Panc1 (cell line): ENCODE measurements around the gene SHROOM3. TPM values are rescaled to one million over a fixed set of nuclear protein-coding genes. Genes with fewer than 3 reads are reported as not detected.

Experiments
- ATAC-seq: fragments of 200-7000 bp; cut with Tn5 transposase; 2 replicates; pipeline ENCODE4 v1.9.1; 2020; ENCODE audit warnings: mild to moderate bottlenecking, moderate library complexity
- BruUV-seq: library from RNA; stranded (reverse); fragments of 400-500 nt; replicated peaks from 2 replicates; lab custom pipeline; 2021; lab: Mats Ljungman, UMichigan
- CTCF ChIA-PET: fragments of 300-600 bp; sonication (Branson Sonifier 250); formaldehyde crosslinking; loops from one replicate; lab custom pipeline; 2022; ENCODE audit warnings: antibody characterized with exemption; lab: Charles Lee
- POLR2A ChIA-PET: fragments of 300-600 bp; sonication (Branson Sonifier 250); formaldehyde crosslinking; loops from one replicate; lab custom pipeline; 2022; ENCODE audit warnings: antibody characterized with exemption; lab: Charles Lee
- DNase-seq: peaks from one replicate; pipeline ENCODE4 v3.0.0-alpha.2; 2010; ENCODE audit warnings: low read depth, low spot score
- H3K27ac ChIP-seq: 2 replicates; pipeline ENCODE4 v1.5.1; 2011; ENCODE audit warnings: mild to moderate bottlenecking, low read length, inconsistent platforms
- H3K27me3 ChIP-seq: fragments of 200-500 bp; sonication (Bioruptor generic); 2 replicates; pipeline ENCODE4 v1.6.0; 2014; ENCODE audit warnings: low read length, inconsistent platforms; ENCODE audit not compliant: control insufficient read depth, insufficient read depth
- H3K36me3 ChIP-seq: fragments of 200-500 bp; sonication (Bioruptor generic); 2 replicates; pipeline ENCODE4 v1.5.1; 2014; ENCODE audit warnings: inconsistent platforms, mild to moderate bottlenecking, low read length, moderate library complexity; ENCODE audit not compliant: control insufficient read depth, insufficient read depth
- H3K4me1 ChIP-seq: 2 replicates; pipeline ENCODE4 v1.5.1; 2011; ENCODE audit warnings: inconsistent platforms, mild to moderate bottlenecking, low read length, moderate library complexity; ENCODE audit not compliant: control insufficient read depth, insufficient read depth
- H3K4me3 ChIP-seq, 2 experiments: 2 replicates each; pipeline ENCODE4 v1.5.1; 2011 to 2012; ENCODE audit warnings: low read depth in 2 of 2, low read length in 2 of 2, mild to moderate bottlenecking in 2 of 2, inconsistent platforms in 1 of 2, moderate library complexity in 1 of 2
- H3K9me3 ChIP-seq: fragments of 200-500 bp; sonication (Bioruptor generic); 2 replicates; pipeline ENCODE4 v1.5.1; 2014; ENCODE audit warnings: low read depth, mild to moderate bottlenecking, inconsistent platforms, low read length, moderate library complexity; ENCODE audit not compliant: control insufficient read depth, insufficient read depth
- POLR2AphosphoS5 ChIP-seq: IDR thresholded peaks from 2 replicates; pipeline ENCODE4 v1.6.1; 2012; ENCODE audit warnings: mild to moderate bottlenecking, low read depth, low read length, moderate library complexity
- SIN3A ChIP-seq: IDR thresholded peaks from 2 replicates; pipeline ENCODE4 v1.6.1; 2012; ENCODE audit warnings: low read depth, mild to moderate bottlenecking, low read length, moderate library complexity, borderline replicate concordance; ENCODE audit not compliant: insufficient read depth
- TCF7L2 ChIP-seq: IDR thresholded peaks from 2 replicates; pipeline ENCODE4 v1.6.1; 2011; ENCODE audit warnings: mild to moderate bottlenecking, low read depth, low read length, inconsistent platforms
- in situ Hi-C: cut with HindIII; loops from 2 replicates; pipeline ENCODE4 v1.10.0; 2016; ENCODE audit warnings: low sequenced_read_pairs, low pct_unique_long_range_greater_than_20kb
- intact Hi-C: fragments of 100-400 bp; cut with micrococcal nuclease; formaldehyde crosslinking; loops from one replicate; pipeline ENCODE4 v1.10.0; 2022; ENCODE audit not compliant: unreplicated experiment
- total RNA-seq: library from RNA; stranded (reverse); gene quantifications from one replicate; pipeline ENCODE4 v1.2.1, GENCODE V29; 2021; ENCODE audit not compliant: unreplicated experiment
- TF ChIP-seq, protein P1 (sequence below): fragments of 450-650 bp; IDR thresholded peaks from 2 replicates; pipeline ENCODE4 v1.5.1; 2017; ENCODE audit warnings: mild to moderate bottlenecking
- TF ChIP-seq, protein P2 (sequence below), 2 experiments: IDR thresholded peaks; 2 replicates each; pipeline ENCODE4 v1.6.1; 2011 to 2012; ENCODE audit warnings: low read depth in 2 of 2, control low read depth in 1 of 2, low read length in 1 of 2, mild to moderate bottlenecking in 1 of 2, moderate library complexity in 1 of 2; ENCODE audit not compliant: insufficient read depth in 1 of 2

The SHROOM3 gene
- total RNA-seq, 1 experiment from 2014 or later: 7.2 TPM

GRCh38 chr4:76644831-76645485 is 209.9 kb downstream of the SHROOM3 start:
- Histone ChIP-seq H3K36me3 (no peaks in the 10 kb centered on the region), H3K4me3 (no peak overlapping the region), H3K27me3 (no peaks in the 10 kb centered on the region), H3K4me1 (no peaks in the 10 kb centered on the region), H3K9me3 (no peaks in the 10 kb centered on the region), H3K27ac (no peak overlapping the region)
- intact Hi-C loops (no loop called here), in situ Hi-C loops (no loop called here)
- no peak for DNase-seq
- ATAC-seq: no peak
- ChIA-PET POLR2A (interaction anchor here (0.6 kb wide), 1 partner anchor 39 kb away, joined by 4 read pairs; no protein-coding TSS in a partner anchor), CTCF (no interaction called here)
- TF ChIP-seq TCF7L2: no peak
- no peak for TF ChIP-seq SIN3A
- no peak for TF ChIP-seq POLR2AphosphoS5
- TF ChIP-seq, protein P1, sequence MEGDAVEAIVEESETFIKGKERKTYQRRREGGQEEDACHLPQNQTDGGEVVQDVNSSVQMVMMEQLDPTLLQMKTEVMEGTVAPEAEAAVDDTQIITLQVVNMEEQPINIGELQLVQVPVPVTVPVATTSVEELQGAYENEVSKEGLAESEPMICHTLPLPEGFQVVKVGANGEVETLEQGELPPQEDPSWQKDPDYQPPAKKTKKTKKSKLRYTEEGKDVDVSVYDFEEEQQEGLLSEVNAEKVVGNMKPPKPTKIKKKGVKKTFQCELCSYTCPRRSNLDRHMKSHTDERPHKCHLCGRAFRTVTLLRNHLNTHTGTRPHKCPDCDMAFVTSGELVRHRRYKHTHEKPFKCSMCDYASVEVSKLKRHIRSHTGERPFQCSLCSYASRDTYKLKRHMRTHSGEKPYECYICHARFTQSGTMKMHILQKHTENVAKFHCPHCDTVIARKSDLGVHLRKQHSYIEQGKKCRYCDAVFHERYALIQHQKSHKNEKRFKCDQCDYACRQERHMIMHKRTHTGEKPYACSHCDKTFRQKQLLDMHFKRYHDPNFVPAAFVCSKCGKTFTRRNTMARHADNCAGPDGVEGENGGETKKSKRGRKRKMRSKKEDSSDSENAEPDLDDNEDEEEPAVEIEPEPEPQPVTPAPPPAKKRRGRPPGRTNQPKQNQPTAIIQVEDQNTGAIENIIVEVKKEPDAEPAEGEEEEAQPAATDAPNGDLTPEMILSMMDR: no peak
- TF ChIP-seq, protein P2, sequence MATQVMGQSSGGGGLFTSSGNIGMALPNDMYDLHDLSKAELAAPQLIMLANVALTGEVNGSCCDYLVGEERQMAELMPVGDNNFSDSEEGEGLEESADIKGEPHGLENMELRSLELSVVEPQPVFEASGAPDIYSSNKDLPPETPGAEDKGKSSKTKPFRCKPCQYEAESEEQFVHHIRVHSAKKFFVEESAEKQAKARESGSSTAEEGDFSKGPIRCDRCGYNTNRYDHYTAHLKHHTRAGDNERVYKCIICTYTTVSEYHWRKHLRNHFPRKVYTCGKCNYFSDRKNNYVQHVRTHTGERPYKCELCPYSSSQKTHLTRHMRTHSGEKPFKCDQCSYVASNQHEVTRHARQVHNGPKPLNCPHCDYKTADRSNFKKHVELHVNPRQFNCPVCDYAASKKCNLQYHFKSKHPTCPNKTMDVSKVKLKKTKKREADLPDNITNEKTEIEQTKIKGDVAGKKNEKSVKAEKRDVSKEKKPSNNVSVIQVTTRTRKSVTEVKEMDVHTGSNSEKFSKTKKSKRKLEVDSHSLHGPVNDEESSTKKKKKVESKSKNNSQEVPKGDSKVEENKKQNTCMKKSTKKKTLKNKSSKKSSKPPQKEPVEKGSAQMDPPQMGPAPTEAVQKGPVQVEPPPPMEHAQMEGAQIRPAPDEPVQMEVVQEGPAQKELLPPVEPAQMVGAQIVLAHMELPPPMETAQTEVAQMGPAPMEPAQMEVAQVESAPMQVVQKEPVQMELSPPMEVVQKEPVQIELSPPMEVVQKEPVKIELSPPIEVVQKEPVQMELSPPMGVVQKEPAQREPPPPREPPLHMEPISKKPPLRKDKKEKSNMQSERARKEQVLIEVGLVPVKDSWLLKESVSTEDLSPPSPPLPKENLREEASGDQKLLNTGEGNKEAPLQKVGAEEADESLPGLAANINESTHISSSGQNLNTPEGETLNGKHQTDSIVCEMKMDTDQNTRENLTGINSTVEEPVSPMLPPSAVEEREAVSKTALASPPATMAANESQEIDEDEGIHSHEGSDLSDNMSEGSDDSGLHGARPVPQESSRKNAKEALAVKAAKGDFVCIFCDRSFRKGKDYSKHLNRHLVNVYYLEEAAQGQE (IDR thresholded peaks at IDR 0.05; ENCODE audit: insufficient read depth in 1 of 2, low read depth in 2 of 2, low read length in 1 of 2): no peak
- BruUV-seq: no TSS peak

DNA sequence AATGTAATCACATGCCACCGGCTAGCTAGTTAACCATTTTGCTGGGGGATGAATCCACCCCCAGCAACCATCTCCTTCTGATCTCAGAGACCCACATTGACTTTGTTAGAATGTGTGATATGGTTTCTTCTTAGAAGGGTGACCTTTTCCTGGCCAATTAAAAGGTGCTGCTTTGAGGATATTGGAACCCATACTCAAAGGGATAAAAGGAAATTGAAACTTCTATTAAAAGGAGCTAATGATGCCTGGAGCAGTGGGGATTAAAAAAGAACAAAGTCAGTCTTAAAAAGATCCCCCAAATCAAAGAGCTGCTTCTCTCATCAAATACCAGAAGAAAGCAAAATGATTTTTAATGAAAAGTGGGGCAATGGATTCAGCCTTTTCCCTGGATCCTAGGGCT is 214.1 kb downstream of the SHROOM3 start:
- DNase-seq: no peak
- Histone ChIP-seq H3K27ac (no peak overlapping the region), H3K4me3 (no peak overlapping the region), H3K27me3 (no peaks in the 10 kb centered on the region), H3K9me3 (no peaks in the 10 kb centered on the region), H3K4me1 (no peaks in the 10 kb centered on the region), H3K36me3 (no peaks in the 10 kb centered on the region)
- intact Hi-C loops (no loop called here), in situ Hi-C loops (no loop called here)
- BruUV-seq: no TSS peak
- TF ChIP-seq SIN3A (no peak), TCF7L2 (no peak), POLR2AphosphoS5 (no peak)
- TF ChIP-seq, protein P2 (IDR thresholded peaks at IDR 0.05; ENCODE audit: insufficient read depth in 1 of 2, low read depth in 2 of 2, low read length in 1 of 2): no peak
- TF ChIP-seq, protein P1: no peak
- no peak for ATAC-seq
- POLR2A ChIA-PET: no interaction called here
- CTCF ChIA-PET: no interaction called here
